H1 (cell line): ENCODE data around the gene LTBP1. TPM values are rescaled to one million over a fixed set of nuclear protein-coding genes. Genes with fewer than 3 reads are reported as not detected.

Experiments used
- CHD2 ChIP-seq: IDR thresholded peaks from 2 replicates; pipeline ENCODE4 v1.6.1; 2012; ENCODE audit warnings: low read length, improper control_type of control experiment
- EP300 ChIP-seq, 2 experiments: IDR thresholded peaks; 1 replicate in 1 of 2; 2 replicates in 1 of 2; pipeline ENCODE4 v1.6.1; 2011 to 2012; ENCODE audit warnings: low read depth in 2 of 2, low read length in 2 of 2, mild to moderate bottlenecking in 2 of 2, borderline replicate concordance in 1 of 2, inconsistent platforms in 1 of 2, moderate library complexity in 1 of 2
- JUND ChIP-seq: IDR thresholded peaks from 2 replicates; pipeline ENCODE4 v1.6.1; 2011; ENCODE audit warnings: mild to moderate bottlenecking, improper control_type of control experiment, low read length
- RAD21 ChIP-seq, 2 experiments: IDR thresholded peaks in 1 of 2; conservative IDR thresholded peaks in 1 of 2; 2 replicates each; pipeline ENCODE4 v1.6.1; 2011; ENCODE audit warnings: low read depth in 2 of 2, low read length in 2 of 2, improper control_type of control experiment in 1 of 2, inconsistent platforms in 1 of 2, mild to moderate bottlenecking in 1 of 2, moderate library complexity in 1 of 2
- polyA plus RNA-seq, 7 experiments: library from polyadenylated mRNA; depleted of rRNA in 3 of 7; stranded (reverse) in 5 of 7; unstranded in 2 of 7; fragments of >200 nt in 5 of 7; fragments of 200-250 nt in 2 of 7; gene quantifications; 1 replicate in 5 of 7; 2 replicates in 1 of 7; 4 replicates in 1 of 7; pipeline versions ENCODE4 v1.2.1 to v1.2.3, GENCODE V29; 2011 to 2013; ENCODE audit warnings: missing spikeins in 2 of 7, mixed read lengths in 2 of 7
- total RNA-seq: library from RNA; stranded (reverse); fragmentation: NEBNext Ultra II Directional; extraction: Animal tissue kit (Norgen Biotek cat#: 25700); gene quantifications from 2 replicates; pipeline ENCODE4 v1.2.1, GENCODE V29; 2021

The LTBP1 gene
- total and polyA plus RNA-seq, 2 of the 8 experiments (the other 6 are each of a cell fraction or from before 2014, with no cell fraction given) = 15.4 to 24.7 TPM

DNA sequence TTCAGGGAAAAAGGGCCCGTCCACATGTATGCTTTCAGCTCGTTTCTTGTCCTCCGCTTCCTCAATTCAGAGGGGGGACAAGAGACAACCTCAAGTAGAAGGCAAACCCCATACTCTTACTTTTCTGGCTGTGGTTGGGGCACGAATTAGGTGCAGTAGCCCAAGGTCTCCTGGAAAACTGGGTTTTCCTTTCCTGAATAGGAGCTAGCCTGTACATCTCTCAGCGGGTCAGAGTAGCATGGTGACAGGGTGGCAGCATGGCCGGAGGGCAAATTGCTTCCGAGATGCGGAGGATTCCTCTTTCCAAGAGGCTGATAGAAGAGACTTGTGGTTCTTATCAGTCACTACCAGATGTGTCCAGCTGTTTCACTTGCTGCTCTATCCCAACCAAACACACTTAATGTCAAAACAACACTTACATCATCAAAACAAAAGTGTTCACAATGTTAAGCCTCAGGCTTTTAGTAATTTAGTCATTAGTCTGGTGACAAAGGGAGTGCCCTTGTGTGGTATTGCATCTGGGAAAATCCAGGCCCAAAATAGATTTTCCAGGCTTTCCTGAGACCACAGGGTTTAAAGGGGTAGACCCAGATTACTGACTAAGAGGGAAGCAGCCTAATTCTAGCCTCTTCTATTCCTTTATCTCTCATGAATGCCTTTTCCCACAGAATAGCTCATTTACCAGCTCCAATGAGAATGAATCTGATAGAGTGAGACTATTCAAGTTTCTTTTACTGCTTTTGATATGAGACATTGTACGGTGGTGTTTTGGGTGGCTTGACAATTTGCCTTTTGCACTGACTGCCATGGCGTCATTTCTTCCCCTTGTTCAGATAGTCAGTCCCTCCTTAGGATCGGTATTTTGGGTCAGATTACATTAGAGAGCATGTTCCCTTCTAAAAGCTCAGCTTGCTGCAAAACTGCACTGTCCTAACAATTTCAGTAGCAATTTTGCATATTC is 162.0 kb downstream of the LTBP1 start (continued):
- no peak for TF ChIP-seq JUND
- no peak for TF ChIP-seq EP300 (IDR thresholded peaks at IDR 0.05; ENCODE audit: borderline replicate concordance in 1 of 2, low read depth in 2 of 2, low read length in 2 of 2)
- TF ChIP-seq CHD2 = no peak
- TF ChIP-seq RAD21 (IDR thresholded peaks at IDR 0.05 in 1 of 2, conservative IDR thresholded peaks at IDR 0.05 in 1 of 2; ENCODE audit: low read depth in 2 of 2, low read length in 2 of 2) = no peak
